H1 (cell line): ENCODE measurements around the gene CEP70. TPM values are rescaled to one million over a fixed set of nuclear protein-coding genes. Genes with fewer than 3 reads are reported as not detected.

Source experiments
- CTCF ChIA-PET: fragments of 300-600 bp; sonication (Branson Sonifier 250); formaldehyde crosslinking; loops from one replicate; lab custom pipeline; 2021; ENCODE audit not compliant: partially characterized antibody; lab: Charles Lee
- POLR2A ChIA-PET: fragments of 300-600 bp; sonication (Branson Sonifier 250); formaldehyde crosslinking; loops from one replicate; lab custom pipeline; 2021; ENCODE audit warnings: inconsistent platforms; ENCODE audit not compliant: partially characterized antibody; lab: Charles Lee
- DNase-seq, 2 experiments: peaks; one replicate each; pipeline versions ENCODE4 v3.0.0 to v3.0.0-alpha.2; 2010 to 2022; ENCODE audit warnings: low spot score in 2 of 2, low read depth in 1 of 2, mixed read lengths in 1 of 2
- FAIRE-seq: peaks from 2 replicates; lab custom pipeline; 2011; peaks lifted over from hg19 to GRCh38; lab: Jason Lieb, UNC
- H2AFZ ChIP-seq: 2 replicates; pipeline ENCODE4 v1.8.1; 2012; ENCODE audit warnings: low read length, inconsistent platforms
- H2AK5ac ChIP-seq: 2 replicates; pipeline ENCODE4 v1.6.1; 2013; ENCODE audit warnings: low read depth, low read length
- H2BK120ac ChIP-seq: replicated peaks from 2 replicates; pipeline ENCODE3; 2013; ENCODE audit warnings: low read depth, low read length, inconsistent platforms
- H2BK12ac ChIP-seq: 2 replicates; pipeline ENCODE4 v1.6.1; 2013; ENCODE audit warnings: low read depth, low read length
- H2BK15ac ChIP-seq: 2 replicates; pipeline ENCODE4 v1.6.1; 2013; ENCODE audit warnings: low read length
- H2BK20ac ChIP-seq: 2 replicates; pipeline ENCODE4 v1.6.1; 2013; ENCODE audit warnings: low read length
- H2BK5ac ChIP-seq: 2 replicates; pipeline ENCODE4 v1.6.1; 2013; ENCODE audit warnings: low read depth, low read length
- H3K14ac ChIP-seq: 2 replicates; pipeline ENCODE4 v1.6.1; 2013; ENCODE audit warnings: inconsistent platforms; ENCODE audit not compliant: insufficient read length
- H3K18ac ChIP-seq: 2 replicates; pipeline ENCODE4 v1.6.1; 2013; ENCODE audit warnings: low read length; ENCODE audit errors: extremely low read depth
- H3K23ac ChIP-seq: 2 replicates; pipeline ENCODE4 v1.6.1; 2013; ENCODE audit warnings: inconsistent platforms; ENCODE audit not compliant: insufficient read length
- H3K23me2 ChIP-seq: 2 replicates; pipeline ENCODE4 v1.6.1; 2013; ENCODE audit warnings: low read depth, low read length
- H3K27ac ChIP-seq: 2 replicates; pipeline ENCODE4 v1.6.1; 2011; ENCODE audit warnings: low read depth, low read length, inconsistent platforms
- H3K27me3 ChIP-seq, 4 experiments: replicated peaks in 1 of 4; 1 replicate in 1 of 4; 2 replicates in 3 of 4; pipeline versions ENCODE4 v1.6.1 to v1.8.1; 2011 to 2013; ENCODE audit warnings: low read length in 3 of 4, mild to moderate bottlenecking in 3 of 4, inconsistent platforms in 2 of 4, mixed read lengths in 2 of 4, moderate library complexity in 1 of 4; ENCODE audit not compliant: control insufficient read depth in 3 of 4, insufficient read depth in 3 of 4; ENCODE audit errors: extremely low read depth in 1 of 4
- H3K36me3 ChIP-seq, 4 experiments: 2 replicates each; pipeline versions ENCODE4 v1.6.1 to v1.8.1; 2011 to 2013; ENCODE audit warnings: mild to moderate bottlenecking in 4 of 4, low read length in 3 of 4, moderate library complexity in 2 of 4, control low read depth in 1 of 4, inconsistent platforms in 1 of 4; ENCODE audit not compliant: insufficient read depth in 4 of 4, control insufficient read depth in 2 of 4
- H3K4ac ChIP-seq: replicated peaks from 2 replicates; pipeline ENCODE3; 2013; ENCODE audit warnings: low read length, low read depth, mixed read lengths, inconsistent platforms; ENCODE audit not compliant: insufficient read length
- H3K4me1 ChIP-seq, 4 experiments: replicated peaks in 1 of 4; 1 replicate in 1 of 4; 2 replicates in 3 of 4; pipeline versions ENCODE4 v1.6.1 to v1.8.1; 2011 to 2013; ENCODE audit warnings: low read length in 3 of 4, inconsistent platforms in 2 of 4, mixed read lengths in 1 of 4; ENCODE audit not compliant: insufficient read depth in 4 of 4, control insufficient read depth in 3 of 4
- H3K4me2 ChIP-seq, 2 experiments: 2 replicates each; pipeline versions ENCODE4 v1.6.1 to v1.8.1; 2011 to 2013; ENCODE audit warnings: low read depth in 2 of 2, low read length in 2 of 2, control low read depth in 1 of 2, inconsistent platforms in 1 of 2, mild to moderate bottlenecking in 1 of 2; ENCODE audit not compliant: insufficient read depth in 1 of 2
- H3K4me3 ChIP-seq, 4 experiments: fragments of 200-600, 300-600 bp in 1 of 4; sonication (generic), shearing (Covaris generic), sonication (Bioruptor Twin) in 1 of 4; 2 replicates each; pipeline versions ENCODE4 v1.5.1 to v1.8.1; 2011 to 2016; ENCODE audit warnings: low read length in 4 of 4, low read depth in 3 of 4, control low read depth in 2 of 4, inconsistent platforms in 2 of 4, mild to moderate bottlenecking in 2 of 4, mixed read lengths in 1 of 4, moderate library complexity in 1 of 4; ENCODE audit not compliant: insufficient read depth in 2 of 4; ENCODE audit errors: extremely low read depth in 1 of 4
- H3K56ac ChIP-seq: replicated peaks from 2 replicates; pipeline ENCODE3; 2013; ENCODE audit warnings: low read depth, mild to moderate bottlenecking, mixed read lengths, low read length, inconsistent platforms; ENCODE audit not compliant: insufficient read length
- H3K79me1 ChIP-seq: 2 replicates; pipeline ENCODE4 v1.6.1; 2013; ENCODE audit warnings: low read depth, low read length, control low read depth
- H3K79me2 ChIP-seq, 2 experiments: 2 replicates each; pipeline versions ENCODE4 v1.6.1 to v1.8.1; 2012 to 2013; ENCODE audit warnings: low read length in 2 of 2, mild to moderate bottlenecking in 2 of 2, inconsistent platforms in 1 of 2; ENCODE audit not compliant: insufficient read depth in 2 of 2, control insufficient read depth in 1 of 2
- H3K9ac ChIP-seq, 4 experiments: replicated peaks in 1 of 4; 1 replicate in 1 of 4; 2 replicates in 3 of 4; pipeline versions ENCODE4 v1.6.1 to v1.8.1; 2011 to 2013; ENCODE audit warnings: low read depth in 3 of 4, low read length in 3 of 4, control low read depth in 2 of 4, mild to moderate bottlenecking in 2 of 4, moderate library complexity in 2 of 4, inconsistent platforms in 1 of 4; ENCODE audit errors: extremely low read depth in 1 of 4
- H3K9me3 ChIP-seq, 2 experiments: 2 replicates each; pipeline versions ENCODE4 v1.6.1 to v1.8.1; 2012 to 2013; ENCODE audit warnings: mild to moderate bottlenecking in 2 of 2, moderate library complexity in 2 of 2, control low read depth in 1 of 2, inconsistent platforms in 1 of 2, low read depth in 1 of 2, low read length in 1 of 2, mixed read lengths in 1 of 2; ENCODE audit not compliant: insufficient read depth in 2 of 2
- H4K20me1 ChIP-seq, 2 experiments: replicated peaks in 1 of 2; 2 replicates each; pipeline versions ENCODE3 to v1.8.1; 2011 to 2013; ENCODE audit warnings: inconsistent platforms in 2 of 2, low read length in 2 of 2, mild to moderate bottlenecking in 1 of 2; ENCODE audit not compliant: insufficient read depth in 2 of 2, control insufficient read depth in 1 of 2
- H4K5ac ChIP-seq: 2 replicates; pipeline ENCODE4 v1.6.1; 2013; ENCODE audit warnings: low read length, low read depth, mixed read lengths, inconsistent platforms; ENCODE audit not compliant: insufficient read length
- H4K8ac ChIP-seq: 2 replicates; pipeline ENCODE4 v1.8.0; 2013; ENCODE audit warnings: mild to moderate bottlenecking, moderate library complexity, low read length, inconsistent platforms; ENCODE audit not compliant: insufficient read depth; ENCODE audit errors: extremely low read depth
- H4K91ac ChIP-seq: replicated peaks from 2 replicates; pipeline ENCODE3; 2013; ENCODE audit warnings: low read length, mixed read lengths, inconsistent platforms; ENCODE audit not compliant: insufficient read length
- CEBPB ChIP-seq: IDR thresholded peaks from 2 replicates; pipeline ENCODE4 v1.6.1; 2012; ENCODE audit warnings: low read depth, low read length
- CREB1 ChIP-seq: IDR thresholded peaks from 2 replicates; pipeline ENCODE4 v1.6.1; 2012; ENCODE audit warnings: inconsistent platforms
- MAX ChIP-seq: IDR thresholded peaks from 2 replicates; pipeline ENCODE4 v1.6.1; 2012; ENCODE audit warnings: inconsistent platforms
- NRF1 ChIP-seq: IDR thresholded peaks from 2 replicates; pipeline ENCODE4 v1.6.1; 2011; ENCODE audit warnings: mild to moderate bottlenecking, low read depth, low read length, improper control_type of control experiment
- PHF8 ChIP-seq: fragments of 200-600 bp; sonication (generic); conservative IDR thresholded peaks from 2 replicates; pipeline ENCODE4 v1.7.1; 2012; ENCODE audit warnings: low read depth, mild to moderate bottlenecking, inconsistent platforms, low read length, moderate library complexity
- POLR2AphosphoS5 ChIP-seq: IDR thresholded peaks from 2 replicates; pipeline ENCODE4 v1.6.1; 2011; ENCODE audit warnings: low read depth, low read length
- RBBP5 ChIP-seq: IDR thresholded peaks from 2 replicates; pipeline ENCODE4 v1.7.1; 2012; ENCODE audit warnings: low read depth, mild to moderate bottlenecking, inconsistent platforms, low read length, moderate library complexity, borderline replicate concordance
- RFX5 ChIP-seq: IDR thresholded peaks from 2 replicates; pipeline ENCODE4 v1.6.1; 2011; ENCODE audit warnings: low read depth, low read length, improper control_type of control experiment, borderline replicate concordance
- SP2 ChIP-seq: IDR thresholded peaks from 2 replicates; pipeline ENCODE4 v1.6.1; 2012; ENCODE audit warnings: mild to moderate bottlenecking, low read length, inconsistent platforms
- SP4 ChIP-seq: IDR thresholded peaks from 2 replicates; pipeline ENCODE4 v1.6.1; 2012; ENCODE audit warnings: low read length, inconsistent platforms
- SRF ChIP-seq: IDR thresholded peaks from 2 replicates; pipeline ENCODE4 v1.6.1; 2011; ENCODE audit warnings: mild to moderate bottlenecking, low read depth, low read length, moderate library complexity
- WGBS, 2 experiments: shearing (Covaris generic) in 1 of 2; methylation state at CpG; one replicate each; pipeline versions ENCODE4 v1.1.6 to v1.1.7; 2013 to 2015; ENCODE audit warnings: low lambda C conversion rate in 2 of 2, mixed read lengths in 2 of 2, inconsistent platforms in 1 of 2, low coverage in 1 of 2, missing lambda C conversion rate in 1 of 2; ENCODE audit not compliant: insufficient replicate concordance in 2 of 2, insufficient coverage in 1 of 2, insufficient read length in 1 of 2; ENCODE audit errors: extremely low coverage in 1 of 2, missing lambda C conversion rate in 1 of 2; 5-methylcytosine and 5-hydroxymethylcytosine counted together
- polyA plus RNA-seq, 7 experiments: library from polyadenylated mRNA; depleted of rRNA in 3 of 7; stranded (reverse) in 5 of 7; unstranded in 2 of 7; fragments of >200 nt in 5 of 7; fragments of 200-250 nt in 2 of 7; gene quantifications; 1 replicate in 5 of 7; 2 replicates in 1 of 7; 4 replicates in 1 of 7; pipeline versions ENCODE4 v1.2.1 to v1.2.3, GENCODE V29; 2011 to 2013; ENCODE audit warnings: missing spikeins in 2 of 7, mixed read lengths in 2 of 7
- total RNA-seq: library from RNA; stranded (reverse); fragmentation: NEBNext Ultra II Directional; extraction: Animal tissue kit (Norgen Biotek cat#: 25700); gene quantifications from 2 replicates; pipeline ENCODE4 v1.2.1, GENCODE V29; 2021
- TF ChIP-seq, protein P1 (sequence below): IDR thresholded peaks from 2 replicates; pipeline ENCODE4 v1.6.1; 2011; ENCODE audit warnings: low read length, improper control_type of control experiment

CEP70 gene
- total and polyA plus RNA-seq, 2 of the 8 experiments (the other 6 are each of a cell fraction or from before 2014, with no cell fraction given): 3.9 to 26.2 TPM

- Histone ChIP-seq H3K4me1 (0 out of 7 replicates have a peak, but pooled peaks cover 0 to 3% (median 0%) of the 10 kb centered on the region in 4 experiments), H3K9ac (no peak overlapping the region), H3K27ac (no peak overlapping the region), H4K8ac (no peak overlapping the region), H2AK5ac (no peak overlapping the region), H3K79me1 (no peaks in the 10 kb centered on the region), H3K23ac (no peak overlapping the region), H4K5ac (no peak overlapping the region), H2BK12ac (no peak overlapping the region), H3K56ac (no peak overlapping the region), H2BK20ac (no peak overlapping the region), H3K14ac (no peak overlapping the region), H3K79me2 (no peaks in the 10 kb centered on the region), H4K91ac (no peak overlapping the region), H3K4ac (no peak overlapping the region), H2BK120ac (no peak overlapping the region), H3K4me2 (no peak overlapping the region), H3K23me2 (no peaks in the 10 kb centered on the region; the same call in 1 of the 2 replicates), H3K18ac (no peak overlapping the region), H3K4me3 (no peak overlapping the region), H3K27me3 (no peaks in the 10 kb centered on the region), H3K36me3 (no peaks in the 10 kb centered on the region; a peak in 1 of 8 replicates), H2AFZ (no peak overlapping the region), H2BK15ac (no peak overlapping the region), H3K9me3 (peaks cover 0 to 3% of the 10 kb centered on the region in 2 experiments; a peak in 2 of 4 replicates), H4K20me1 (peaks cover 0 to 6% of the 10 kb centered on the region in 2 experiments), H2BK5ac (no peak overlapping the region)
- no peak for DNase-seq
- ChIA-PET POLR2A (no interaction called here), CTCF (interaction anchor here (1.0 to 1.5 kb wide), 7 partner anchors 22 to 504 kb away, joined by 3 to 7 read pairs (median 3); no protein-coding TSS in a partner anchor)
- 95% methylated on average over 11 of the region's 13 CpGs; no CpG with 5 or more reads in 1 of the 2 experiments for WGBS, 2 experiments
- no peak for FAIRE-seq
- TF ChIP-seq POLR2AphosphoS5 (no peak), PHF8 (no peak), CEBPB (no peak), CREB1 (no peak), SP4 (no peak), SP2 (no peak), NRF1 (no peak), MAX (no peak), SRF (no peak), RBBP5 (no peak), RFX5 (no peak)
- TF ChIP-seq, protein P1, sequence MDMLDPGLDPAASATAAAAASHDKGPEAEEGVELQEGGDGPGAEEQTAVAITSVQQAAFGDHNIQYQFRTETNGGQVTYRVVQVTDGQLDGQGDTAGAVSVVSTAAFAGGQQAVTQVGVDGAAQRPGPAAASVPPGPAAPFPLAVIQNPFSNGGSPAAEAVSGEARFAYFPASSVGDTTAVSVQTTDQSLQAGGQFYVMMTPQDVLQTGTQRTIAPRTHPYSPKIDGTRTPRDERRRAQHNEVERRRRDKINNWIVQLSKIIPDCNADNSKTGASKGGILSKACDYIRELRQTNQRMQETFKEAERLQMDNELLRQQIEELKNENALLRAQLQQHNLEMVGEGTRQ: no peak
Observed at GRCh38 chr3:138456961-138457862, 136.8 kb downstream of the CEP70 start.
